GM12891 (cell line): ENCODE measurements around the gene CMTM7.
A peak's percentile ranks its signal among the peaks of the same experiment; 100 is the strongest.

ENCODE experiments used
- DNase-seq: peaks from one replicate; pipeline ENCODE4 v3.0.0; 2011; ENCODE audit warnings: low spot score; ENCODE audit not compliant: insufficient read length
- FAIRE-seq: peaks from 2 replicates; lab custom pipeline; 2011; peaks lifted over from hg19 to GRCh38; lab: Jason Lieb, UNC
- PAX5 ChIP-seq: IDR thresholded peaks from 2 replicates; pipeline ENCODE4 v1.6.1; 2011; ENCODE audit warnings: low read length, moderate library complexity, mild to moderate bottlenecking; ENCODE audit not compliant: insufficient read depth, severe bottlenecking
- POLR2A ChIP-seq: IDR thresholded peaks from 2 replicates; pipeline ENCODE4 v1.6.1; 2011; ENCODE audit warnings: low read depth, low read length, control low read depth
- POLR2AphosphoS5 ChIP-seq: IDR thresholded peaks from 2 replicates; pipeline ENCODE4 v1.6.1; 2011; ENCODE audit warnings: low read depth, low read length, control low read depth
- POU2F2 ChIP-seq: IDR thresholded peaks from 2 replicates; pipeline ENCODE4 v1.6.1; 2011; ENCODE audit warnings: low read depth, mild to moderate bottlenecking, control low read depth, low read length, moderate library complexity
- SPI1 ChIP-seq: IDR thresholded peaks from 2 replicates; pipeline ENCODE4 v1.6.1; 2011; ENCODE audit warnings: low read depth, low read length, control low read depth
- TAF1 ChIP-seq: IDR thresholded peaks from 2 replicates; pipeline ENCODE4 v1.6.1; 2011; ENCODE audit warnings: low read depth, low read length, control low read depth

Gene CMTM7

GRCh38 chr3:32487781-32488473 lies 96.3 kb downstream of the CMTM7 start:
- TF ChIP-seq POLR2AphosphoS5 (no peak), POU2F2 (no peak), POLR2A (no peak), TAF1 (no peak), SPI1 (no peak), PAX5 (no peak)
- no peak for FAIRE-seq

GRCh38 chr3:32488474-32489008 lies 96.9 kb downstream of the CMTM7 start:
- DNase-seq: no peak
- no peak for TF ChIP-seq SPI1
- no peak for FAIRE-seq

More at GRCh38 chr3:32487781-32488473, 96.3 kb downstream of the CMTM7 start:
- no peak for DNase-seq

DNA sequence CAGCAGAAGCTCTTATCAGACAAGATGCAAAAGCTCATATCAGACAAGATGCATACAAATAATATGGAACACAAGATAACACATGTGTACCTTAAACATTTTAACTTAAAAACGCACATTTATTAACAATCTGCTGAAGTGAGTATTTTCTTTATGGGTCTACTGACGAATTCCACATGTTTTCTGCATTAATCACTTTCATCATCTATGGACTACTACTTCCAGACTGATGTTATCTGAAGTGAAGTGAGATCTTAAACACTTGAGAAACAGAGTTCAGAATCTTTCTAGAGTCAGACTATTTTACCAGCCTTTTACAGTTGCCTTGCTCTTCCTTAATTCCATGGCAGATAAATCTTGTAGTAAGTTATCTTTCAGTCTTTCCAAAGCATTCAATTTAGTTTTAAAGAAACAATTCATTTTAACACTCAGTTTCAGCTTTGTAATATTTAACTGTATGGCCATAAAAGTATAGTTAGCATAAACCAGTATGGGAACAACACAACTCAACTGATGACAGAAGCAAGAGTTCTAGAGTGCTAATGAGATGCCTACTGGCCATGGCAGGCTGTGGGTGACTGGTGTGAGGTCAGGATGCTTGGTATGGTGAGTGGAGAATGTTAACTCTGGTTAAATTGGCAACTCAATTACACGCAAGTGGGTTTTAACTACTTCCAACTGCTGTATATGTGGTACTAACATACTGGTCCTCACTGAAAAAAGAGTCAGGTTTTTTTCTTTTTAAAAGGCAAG lies 101.2 kb downstream of the CMTM7 start:
- TF ChIP-seq PAX5: no peak
- no peak for TF ChIP-seq POLR2AphosphoS5
- no peak for TF ChIP-seq POLR2A
- no peak for TF ChIP-seq TAF1
- TF ChIP-seq SPI1: no peak
- TF ChIP-seq POU2F2: no peak
- DNase-seq (no peak), FAIRE-seq (peak; percentile 76)

DNA sequence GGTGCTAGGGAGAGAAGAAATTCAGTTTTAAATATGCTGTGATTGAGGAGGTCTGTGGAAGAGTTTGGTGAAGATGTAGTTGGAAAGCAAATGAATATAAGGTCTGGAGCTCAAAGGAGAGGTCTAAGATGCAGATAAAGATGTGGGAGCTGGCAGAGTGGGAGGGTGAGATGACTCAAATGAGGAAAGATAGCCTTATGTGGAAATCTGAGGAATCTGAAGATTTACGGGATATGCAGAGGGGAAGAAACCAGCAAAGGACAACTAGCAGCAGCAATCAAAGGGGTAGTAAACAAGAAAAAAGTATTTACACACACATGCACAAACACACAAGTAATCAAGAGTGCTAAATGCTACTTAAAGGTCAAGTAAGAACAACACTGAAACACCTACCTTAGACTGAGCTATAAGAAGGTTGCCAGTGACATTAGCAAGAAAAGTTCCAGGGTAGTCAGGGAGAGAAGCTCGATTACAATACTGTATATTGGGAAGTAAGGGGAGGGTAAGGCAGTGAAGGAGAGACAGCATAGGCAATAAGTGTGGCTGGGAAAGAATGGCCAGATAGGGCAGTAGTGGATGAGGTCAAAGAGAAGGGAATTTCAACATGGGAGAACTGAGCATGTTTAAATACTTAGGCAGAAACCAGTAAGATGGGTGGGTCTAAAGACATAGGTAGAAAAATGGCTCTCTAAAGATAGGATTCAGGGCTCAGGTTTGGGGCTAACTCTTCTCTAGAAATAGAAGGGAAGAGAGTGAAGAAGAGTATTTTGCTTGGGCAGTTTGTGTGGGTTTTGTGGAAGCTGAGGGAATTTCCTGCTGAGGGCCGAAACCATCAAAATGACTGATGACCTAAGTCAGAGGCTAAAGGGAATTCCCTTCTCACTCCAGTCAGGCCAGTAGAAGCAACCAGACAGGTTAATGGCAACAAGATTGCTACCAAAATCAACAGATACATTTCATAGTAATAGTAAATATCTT lies 102.1 kb downstream of the CMTM7 start:
- FAIRE-seq (peak; percentile 58), DNase-seq (no peak)
- TF ChIP-seq SPI1 (no peak), TAF1 (no peak), POU2F2 (no peak), POLR2A (no peak), POLR2AphosphoS5 (no peak), PAX5 (no peak)

- FAIRE-seq: no peak
- no peak for TF ChIP-seq POU2F2
- no peak for TF ChIP-seq TAF1
- DNase-seq: no peak
Observed at GRCh38 chr3:32495085-32495484, 103.4 kb downstream of the CMTM7 start.

DNA sequence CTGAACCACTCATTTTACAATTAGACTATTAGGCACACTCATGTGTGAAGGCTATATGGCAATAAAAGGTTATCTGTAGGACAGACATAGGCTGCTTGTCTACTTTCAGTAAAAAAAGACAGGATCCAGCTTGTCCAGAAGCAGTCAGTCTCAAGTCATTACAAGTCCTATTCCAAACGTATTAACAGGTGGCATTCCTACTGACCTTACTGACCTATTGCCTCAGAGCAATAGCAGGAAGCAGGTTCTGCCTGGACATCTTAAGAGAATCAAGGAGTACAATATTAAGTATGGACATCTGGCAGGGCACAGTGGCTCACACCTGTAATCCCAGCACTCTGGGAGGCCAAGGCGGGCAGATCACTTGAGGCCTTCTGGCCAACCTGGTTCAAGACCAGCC lies 104.0 kb downstream of the CMTM7 start:
- FAIRE-seq (no peak), DNase-seq (no peak)
- TF ChIP-seq TAF1 (no peak), POLR2A (no peak), POU2F2 (no peak), PAX5 (no peak), POLR2AphosphoS5 (no peak), SPI1 (no peak)

DNA sequence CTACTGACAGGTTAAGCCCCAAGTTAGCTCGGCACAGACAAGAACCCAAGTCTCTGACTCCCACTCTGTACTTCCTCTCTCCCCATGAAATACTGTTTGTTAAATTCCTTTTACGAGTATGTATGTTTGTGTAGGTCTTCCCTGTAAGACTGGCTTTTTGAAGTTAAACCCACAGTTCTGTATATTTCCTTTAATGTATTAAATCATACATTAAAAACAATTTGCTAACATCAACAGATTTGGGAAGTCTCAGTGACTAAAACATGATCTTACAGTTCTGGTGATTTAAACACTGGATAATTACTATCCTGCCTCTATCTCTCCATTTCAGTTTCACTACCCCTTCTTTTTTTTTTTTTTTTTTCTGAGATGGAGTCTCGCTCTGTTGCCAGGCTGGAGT lies 106.6 kb downstream of the CMTM7 start:
- no peak for TF ChIP-seq POU2F2
- TF ChIP-seq SPI1: no peak
- TF ChIP-seq POLR2A: no peak
- TF ChIP-seq PAX5: no peak
- TF ChIP-seq POLR2AphosphoS5: no peak
- no peak for TF ChIP-seq TAF1
- DNase-seq (no peak), FAIRE-seq (no peak)

GRCh38 chr3:32498992-32499391 lies 107.3 kb downstream of the CMTM7 start:
- FAIRE-seq (no peak), DNase-seq (no peak)
- no peak for TF ChIP-seq POLR2AphosphoS5
- TF ChIP-seq PAX5: no peak
- no peak for TF ChIP-seq POU2F2
- no peak for TF ChIP-seq POLR2A
- TF ChIP-seq TAF1: no peak

DNA sequence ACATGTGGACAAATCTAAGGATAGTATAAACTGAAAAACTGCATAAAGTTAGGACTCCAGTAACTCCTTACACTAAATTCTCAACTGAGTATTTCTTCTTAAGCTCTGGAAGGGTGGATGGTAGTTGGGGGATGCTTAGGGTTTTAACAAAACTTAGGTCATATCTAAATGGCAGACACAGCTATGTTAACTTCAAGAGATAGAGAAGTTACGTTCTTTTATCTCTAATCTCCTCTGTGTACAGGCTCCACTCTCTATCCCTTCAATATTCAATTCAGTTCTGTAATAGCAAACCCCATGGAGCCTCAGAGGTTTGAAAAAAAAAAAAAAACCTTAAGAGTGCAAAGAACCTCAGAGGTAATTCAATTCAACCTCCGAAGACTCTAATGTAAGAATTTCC lies 107.9 kb downstream of the CMTM7 start:
- TF ChIP-seq TAF1 (no peak), POLR2A (no peak), PAX5 (no peak), POLR2AphosphoS5 (no peak), SPI1 (no peak), POU2F2 (no peak)
- no peak for DNase-seq
- no peak for FAIRE-seq
